ENCODE data around the gene UBL4A.
A peak's percentile ranks its signal among the peaks of the same experiment; 100 is the strongest.

Gene UBL4A

GRCh38 chrX:154481911-154482601 lies 4.4 kb downstream of the UBL4A start:
- no peak for DNase-seq

- DNase-seq, result no peak
These were observed 5.2 kb downstream of the UBL4A start for GRCh38 chrX:154481195-154481594.

- DNase-seq, result peak; percentile 89
These were observed 7.4 kb downstream of the UBL4A start, which contains the start of gene LAGE3 for GRCh38 chrX:154478728-154479622. TSS of gene LAGE3 (minus strand) at chrX:154479281. CDS start at chrX:154478915, 366 bp downstream.

GRCh38 chrX:154477891-154478477 lies 8.4 kb downstream of the UBL4A start:
- no peak for DNase-seq

- no peak for DNase-seq
These were observed 9.6 kb downstream of the UBL4A start for GRCh38 chrX:154476821-154477220.

- DNase-seq, result no peak
These were observed 12.7 kb downstream of the UBL4A start for GRCh38 chrX:154473683-154474082.

- DNase-seq, result no peak
These were observed 13.5 kb downstream of the UBL4A start for GRCh38 chrX:154472685-154473632.

GRCh38 chrX:154471839-154472684 lies 14.4 kb downstream of the UBL4A start:
- no peak for DNase-seq

GRCh38 chrX:154470914-154471568 lies 15.4 kb downstream of the UBL4A start:
- DNase-seq, result no peak

- DNase-seq, result no peak
These were observed 16.0 kb downstream of the UBL4A start for GRCh38 chrX:154470434-154470833.

- no peak for DNase-seq
These were observed 16.5 kb downstream of the UBL4A start for GRCh38 chrX:154469880-154470279.

- no peak for DNase-seq
These were observed 17.3 kb downstream of the UBL4A start for GRCh38 chrX:154469114-154469513.

- no peak for DNase-seq
These were observed 18.2 kb downstream of the UBL4A start for GRCh38 chrX:154468217-154468616.

GRCh38 chrX:154467556-154467955 lies 18.9 kb downstream of the UBL4A start:
- DNase-seq, result no peak

GRCh38 chrX:154466907-154467306 lies 19.5 kb downstream of the UBL4A start:
- DNase-seq, result no peak

- DNase-seq, result no peak
These were observed 20.4 kb downstream of the UBL4A start for GRCh38 chrX:154466036-154466435.

- no peak for DNase-seq
These were observed 20.8 kb downstream of the UBL4A start for GRCh38 chrX:154465601-154466000.

- no peak for DNase-seq
These were observed 21.5 kb downstream of the UBL4A start for GRCh38 chrX:154464806-154465365.

GRCh38 chrX:154463611-154464220 lies 22.7 kb downstream of the UBL4A start:
- no peak for DNase-seq

GRCh38 chrX:154462396-154462795 lies 24.0 kb downstream of the UBL4A start:
- no peak for DNase-seq
